C4-2B (cell line): ENCODE data around the gene XK.

Experiments
- H3K27ac ChIP-seq: fragments of 450-650 bp; 2 replicates; pipeline ENCODE4 v1.5.1; 2017
- ZFX ChIP-seq: fragments of 450-650 bp; IDR thresholded peaks from 2 replicates; pipeline ENCODE4 v1.6.1; 2017
- TF ChIP-seq, protein P1 (sequence below): fragments of 450-650 bp; conservative IDR thresholded peaks from 2 replicates; pipeline ENCODE4 v1.5.1; 2017; ENCODE audit warnings: mild to moderate bottlenecking

Gene XK

DNA sequence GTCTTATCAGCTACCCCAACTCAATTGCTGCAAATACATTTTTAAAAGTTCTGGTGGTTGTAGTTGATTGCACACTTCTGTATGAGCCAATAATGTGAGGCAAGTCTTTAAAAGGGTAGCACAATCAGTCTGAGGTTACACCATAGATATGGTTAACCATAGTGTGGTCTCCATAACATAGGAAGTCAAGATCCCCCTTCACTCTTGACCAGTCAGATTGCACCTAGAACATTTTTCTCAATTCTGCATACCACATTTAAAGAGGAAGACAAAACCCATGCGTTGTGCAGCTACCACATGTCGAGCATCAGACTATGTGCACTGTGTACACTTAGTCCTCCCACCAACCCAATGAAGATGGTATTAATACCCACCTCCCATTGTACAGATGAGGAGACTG lies 67.8 kb downstream of the XK start:
- TF ChIP-seq, protein P1, sequence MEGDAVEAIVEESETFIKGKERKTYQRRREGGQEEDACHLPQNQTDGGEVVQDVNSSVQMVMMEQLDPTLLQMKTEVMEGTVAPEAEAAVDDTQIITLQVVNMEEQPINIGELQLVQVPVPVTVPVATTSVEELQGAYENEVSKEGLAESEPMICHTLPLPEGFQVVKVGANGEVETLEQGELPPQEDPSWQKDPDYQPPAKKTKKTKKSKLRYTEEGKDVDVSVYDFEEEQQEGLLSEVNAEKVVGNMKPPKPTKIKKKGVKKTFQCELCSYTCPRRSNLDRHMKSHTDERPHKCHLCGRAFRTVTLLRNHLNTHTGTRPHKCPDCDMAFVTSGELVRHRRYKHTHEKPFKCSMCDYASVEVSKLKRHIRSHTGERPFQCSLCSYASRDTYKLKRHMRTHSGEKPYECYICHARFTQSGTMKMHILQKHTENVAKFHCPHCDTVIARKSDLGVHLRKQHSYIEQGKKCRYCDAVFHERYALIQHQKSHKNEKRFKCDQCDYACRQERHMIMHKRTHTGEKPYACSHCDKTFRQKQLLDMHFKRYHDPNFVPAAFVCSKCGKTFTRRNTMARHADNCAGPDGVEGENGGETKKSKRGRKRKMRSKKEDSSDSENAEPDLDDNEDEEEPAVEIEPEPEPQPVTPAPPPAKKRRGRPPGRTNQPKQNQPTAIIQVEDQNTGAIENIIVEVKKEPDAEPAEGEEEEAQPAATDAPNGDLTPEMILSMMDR, result no peak
- TF ChIP-seq ZFX, result no peak
- H3K27ac ChIP-seq, result no peak overlapping the region

DNA sequence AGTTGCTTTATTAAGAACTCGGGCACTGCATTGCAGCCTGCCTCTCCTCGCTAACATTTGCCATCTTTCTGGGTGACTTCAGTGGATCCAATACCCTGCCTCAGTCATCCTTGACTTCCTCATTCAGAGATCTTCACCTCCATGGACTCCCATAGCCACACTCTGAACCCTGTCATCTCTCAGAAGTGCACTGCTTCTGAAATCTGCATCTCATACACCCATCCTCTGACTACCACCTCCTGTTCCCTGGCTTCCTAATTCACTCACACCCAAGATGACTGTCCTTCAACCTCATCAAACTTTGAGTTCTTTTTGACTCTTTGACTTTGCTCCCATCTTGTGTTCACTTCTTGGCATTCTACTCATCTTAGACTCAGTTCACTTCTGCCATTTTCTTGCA lies 68.9 kb downstream of the XK start:
- no peak overlapping the region for H3K27ac ChIP-seq
- TF ChIP-seq, protein P1, result no peak
- no peak for TF ChIP-seq ZFX

- TF ChIP-seq, protein P1, result no peak
- no peak for TF ChIP-seq ZFX
- no peak overlapping the region for H3K27ac ChIP-seq
Measured at GRCh38 chrX:37755025-37755424, 69.4 kb downstream of the XK start.

- no peak overlapping the region for H3K27ac ChIP-seq
- TF ChIP-seq, protein P1, result no peak
- TF ChIP-seq ZFX, result no peak
Measured at GRCh38 chrX:37757082-37757481, 71.5 kb downstream of the XK start.

GRCh38 chrX:37759351-37759750 lies 73.8 kb downstream of the XK start:
- TF ChIP-seq, protein P1, result no peak
- no peak for TF ChIP-seq ZFX
- H3K27ac ChIP-seq, result no peak overlapping the region

GRCh38 chrX:37759878-37760418 lies 74.4 kb downstream of the XK start:
- TF ChIP-seq ZFX, result no peak
- TF ChIP-seq, protein P1, result no peak

GRCh38 chrX:37763400-37763799 lies 77.8 kb downstream of the XK start:
- no peak overlapping the region for H3K27ac ChIP-seq

More at GRCh38 chrX:37759878-37760418, 74.4 kb downstream of the XK start:
- no peak overlapping the region for H3K27ac ChIP-seq

More at GRCh38 chrX:37763400-37763799, 77.8 kb downstream of the XK start:
- TF ChIP-seq ZFX, result no peak
- TF ChIP-seq, protein P1, result no peak
